MM.1S (cell line): ENCODE data around the gene KCNIP1.

Experiments used
- DNase-seq: peaks from one replicate; pipeline ENCODE4 v3.0.0-alpha.2; 2015
- H2AFZ ChIP-seq: fragments of 300-600 bp; sonication (generic); 2 replicates; pipeline ENCODE4 v1.6.0; 2016; ENCODE audit warnings: antibody characterized with exemption, low read length
- H3F3A ChIP-seq: fragments of 300-600 bp; sonication (generic); 2 replicates; pipeline ENCODE4 v1.6.1; 2016; ENCODE audit warnings: mild to moderate bottlenecking, antibody characterized with exemption, low read length, moderate library complexity, mixed read lengths; ENCODE audit not compliant: insufficient read depth
- H3K27ac ChIP-seq: fragments of 300-600 bp; sonication (generic); 2 replicates; pipeline ENCODE4 v1.5.1; 2016; ENCODE audit warnings: mild to moderate bottlenecking, low read length
- H3K27me3 ChIP-seq: fragments of 300-600 bp; sonication (generic); replicated peaks from 2 replicates; pipeline ENCODE4 v1.6.0; 2016; ENCODE audit warnings: low read length; ENCODE audit not compliant: insufficient read depth
- H3K36me3 ChIP-seq: fragments of 300-600 bp; sonication (generic); replicated peaks from 2 replicates; pipeline ENCODE4 v1.6.1; 2016; ENCODE audit warnings: mild to moderate bottlenecking, low read length, mixed read lengths; ENCODE audit not compliant: insufficient read depth
- H3K4me1 ChIP-seq: fragments of 300-600 bp; sonication (generic); 2 replicates; pipeline ENCODE4 v1.6.1; 2016; ENCODE audit warnings: low read length, mixed read lengths
- H3K4me2 ChIP-seq: fragments of 300-600 bp; sonication (generic); 2 replicates; pipeline ENCODE4 v1.6.0; 2016; ENCODE audit warnings: low read depth, low read length
- H3K4me3 ChIP-seq: fragments of 300-600 bp; sonication (generic); 2 replicates; pipeline ENCODE4 v1.5.1; 2016; ENCODE audit warnings: low read length, mixed read lengths
- H3K79me2 ChIP-seq: fragments of 300-600 bp; sonication (generic); 2 replicates; pipeline ENCODE4 v1.6.1; 2016; ENCODE audit warnings: mixed run types, low read length, mixed read lengths
- H3K9ac ChIP-seq: fragments of 300-600 bp; sonication (generic); 2 replicates; pipeline ENCODE4 v1.6.1; 2016; ENCODE audit warnings: low read length, mixed read lengths
- H3K9me2 ChIP-seq: fragments of 300-600 bp; sonication (generic); replicated peaks from 2 replicates; pipeline ENCODE4 v1.6.1; 2016; ENCODE audit warnings: mild to moderate bottlenecking, low read length, mixed read lengths; ENCODE audit not compliant: insufficient read depth
- H3K9me3 ChIP-seq: fragments of 300-600 bp; sonication (generic); replicated peaks from 2 replicates; pipeline ENCODE4 v1.6.1; 2016; ENCODE audit warnings: mild to moderate bottlenecking, low read length, mixed read lengths; ENCODE audit not compliant: insufficient read depth
- H4K20me1 ChIP-seq: fragments of 300-600 bp; sonication (generic); 2 replicates; pipeline ENCODE4 v1.6.1; 2016; ENCODE audit warnings: mild to moderate bottlenecking, low read length, moderate library complexity, mixed read lengths; ENCODE audit not compliant: insufficient read depth
- CTCF ChIP-seq: fragments of 300-600 bp; sonication (generic); IDR thresholded peaks from 2 replicates; pipeline ENCODE4 v1.5.1; 2016; ENCODE audit warnings: antibody characterized with exemption, low read length, mixed read lengths
- EZH2 ChIP-seq: fragments of 300-600 bp; sonication (generic); optimal IDR thresholded peaks from 2 replicates; pipeline ENCODE3; 2017; ENCODE audit warnings: low read depth, mild to moderate bottlenecking, antibody characterized with exemption, low read length, mixed read lengths
- EZH2phosphoT487 ChIP-seq: fragments of 300-600 bp; sonication (generic); IDR thresholded peaks from 2 replicates; pipeline ENCODE4 v1.6.1; 2018; ENCODE audit warnings: antibody characterized with exemption, low read length

Gene KCNIP1

GRCh38 chr5:170469414-170469813 is 34.4 kb upstream of the KCNIP1 start:
- DNase-seq: no peak
- H2AFZ ChIP-seq: no peak overlapping the region
- H3K9me3 ChIP-seq: no peaks in the 10 kb centered on the region

GRCh38 chr5:170470275-170470674 is 33.5 kb upstream of the KCNIP1 start:
- H3K4me2 ChIP-seq: no peak overlapping the region
- no peaks in the 10 kb centered on the region for H3K79me2 ChIP-seq
- H3K9ac ChIP-seq: no peak overlapping the region
- no peak overlapping the region for H3K4me3 ChIP-seq
- no peaks in the 10 kb centered on the region for H3K9me2 ChIP-seq
- TF ChIP-seq EZH2phosphoT487 (no peak), CTCF (no peak), EZH2 (no peak)
- no peak for DNase-seq
- no peaks in the 10 kb centered on the region for H3K4me1 ChIP-seq
- H3K36me3 ChIP-seq: no peaks in the 10 kb centered on the region
- no peak overlapping the region for H2AFZ ChIP-seq
- H3K27me3 ChIP-seq: no peaks in the 10 kb centered on the region
- no peaks in the 10 kb centered on the region for H3F3A ChIP-seq
- no peak overlapping the region for H3K27ac ChIP-seq
- no peaks in the 10 kb centered on the region for H4K20me1 ChIP-seq
- H3K9me3 ChIP-seq: no peaks in the 10 kb centered on the region

More at GRCh38 chr5:170469414-170469813, 34.4 kb upstream of the KCNIP1 start:
- no peak for TF ChIP-seq EZH2phosphoT487
- TF ChIP-seq EZH2: no peak
- no peak for TF ChIP-seq CTCF
- H3K79me2 ChIP-seq: no peaks in the 10 kb centered on the region
- no peak overlapping the region for H3K27ac ChIP-seq
- no peaks in the 10 kb centered on the region for H3F3A ChIP-seq
- no peak overlapping the region for H3K4me3 ChIP-seq
- no peaks in the 10 kb centered on the region for H3K4me1 ChIP-seq
- no peaks in the 10 kb centered on the region for H4K20me1 ChIP-seq
- no peaks in the 10 kb centered on the region for H3K9me2 ChIP-seq
- H3K4me2 ChIP-seq: no peak overlapping the region
- H3K36me3 ChIP-seq: no peaks in the 10 kb centered on the region
- H3K9ac ChIP-seq: no peak overlapping the region
- H3K27me3 ChIP-seq: no peaks in the 10 kb centered on the region

GRCh38 chr5:170470808-170471404 is 32.9 kb upstream of the KCNIP1 start:
- H2AFZ ChIP-seq: no peak overlapping the region
- H4K20me1 ChIP-seq: no peaks in the 10 kb centered on the region
- no peak overlapping the region for H3K4me2 ChIP-seq
- H3K4me3 ChIP-seq: no peak overlapping the region
- TF ChIP-seq EZH2phosphoT487: no peak
- no peak for TF ChIP-seq EZH2
- TF ChIP-seq CTCF: no peak
- no peaks in the 10 kb centered on the region for H3K9me3 ChIP-seq
- no peaks in the 10 kb centered on the region for H3K27me3 ChIP-seq
- H3K79me2 ChIP-seq: no peaks in the 10 kb centered on the region
- no peaks in the 10 kb centered on the region for H3F3A ChIP-seq
- H3K4me1 ChIP-seq: no peaks in the 10 kb centered on the region
- no peaks in the 10 kb centered on the region for H3K36me3 ChIP-seq
- no peak overlapping the region for H3K9ac ChIP-seq
- H3K27ac ChIP-seq: no peak overlapping the region
- H3K9me2 ChIP-seq: no peaks in the 10 kb centered on the region
- DNase-seq: no peak
